GM18502 (cell line): ENCODE data around the gene COMMD10.

Experiments used
- ATAC-seq: cut with Tn5 transposase; IDR thresholded peaks from one replicate; pipeline ENCODE4 v1.9.1; 2021; ENCODE audit warnings: mild to moderate bottlenecking; ENCODE audit not compliant: unreplicated experiment, poor library complexity

Gene COMMD10

GRCh38 chr5:116340799-116341198 lies 256.0 kb downstream of the COMMD10 start:
- ATAC-seq = peak; percentile 84
